OCI-M1 (cell line): Measurements from ENCODE around the gene RAPH1.

Experiments used
- DNase-seq: peaks from one replicate; lab custom pipeline; 2025; lab: John Stamatoyannopoulos, UW

RAPH1 gene

GRCh38 chr2:203361495-203361894 is 173.6 kb downstream of the RAPH1 start:
- DNase-seq = no peak

GRCh38 chr2:203360833-203361430 is 174.2 kb downstream of the RAPH1 start:
- DNase-seq = no peak

- no peak for DNase-seq
These were observed 175.7 kb downstream of the RAPH1 start for GRCh38 chr2:203359450-203359849.

GRCh38 chr2:203354966-203355365 is 180.1 kb downstream of the RAPH1 start:
- no peak for DNase-seq

- DNase-seq = no peak
These were observed 182.4 kb downstream of the RAPH1 start for GRCh38 chr2:203352604-203353255.

- peak; percentile 94 for DNase-seq
These were observed 187.7 kb downstream of the RAPH1 start for GRCh38 chr2:203347375-203347774.

GRCh38 chr2:203346612-203347011 is 188.5 kb downstream of the RAPH1 start:
- peak; percentile 72 for DNase-seq

- DNase-seq = no peak
These were observed 190.4 kb downstream of the RAPH1 start for GRCh38 chr2:203344667-203345066.
